ENCODE data around the gene FGA. TPM values are rescaled to one million over a fixed set of nuclear protein-coding genes. Genes with fewer than 3 reads are reported as not detected.

The FGA gene
- total and polyA plus RNA-seq, 9 of the 15 experiments (the other 6 are each of a cell fraction or from before 2014, with no cell fraction given), result 0.04 to 2.5 (median 0.07) TPM; not detected in 5

DNA sequence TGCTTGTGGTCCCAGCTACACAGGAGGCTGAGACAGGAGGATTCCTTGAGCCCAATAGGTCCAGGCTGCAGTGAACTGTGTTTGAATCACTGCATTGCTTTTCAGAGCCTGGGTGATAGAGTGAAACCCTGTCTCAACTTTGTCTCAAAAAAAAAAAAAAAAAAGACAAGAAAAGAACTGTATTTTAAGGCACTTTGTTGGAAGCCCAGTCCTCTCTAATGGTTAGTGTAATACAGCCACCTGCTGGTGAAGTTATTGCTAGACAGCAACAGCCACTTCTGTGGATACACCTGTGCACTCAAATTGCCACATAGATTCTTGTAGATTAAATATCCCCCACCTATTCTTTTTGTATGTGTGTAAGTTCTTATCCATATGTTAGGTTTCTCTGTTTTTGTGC, 32.1 kb upstream of the FGA start:
- Histone ChIP-seq H3K9me3 (replicated peaks; ENCODE audit: control insufficient read depth, insufficient read depth, low read depth, low read length) (no peaks in the 10 kb centered on the region), H3K4me1 (replicated peaks in 1 of 2; ENCODE audit: control insufficient read depth in 2 of 2, insufficient read depth in 2 of 2, low read length in 2 of 2) (peaks cover 0 to 9% of the 10 kb centered on the region in 2 experiments; a peak in 2 of 5 replicates), H3K36me3 (ENCODE audit: control insufficient read depth, insufficient read depth, low read length) (no peaks in the 10 kb centered on the region), H2AFZ (ENCODE audit: low read depth, low read length) (no peak overlapping the region), H3K79me2 (ENCODE audit: control insufficient read depth, insufficient read depth, low read length) (no peaks in the 10 kb centered on the region), H3K27ac (ENCODE audit: extremely low read depth, low read depth, low read length) (no peak overlapping the region), H3K4me2 (ENCODE audit: insufficient read depth, low read length) (no peak overlapping the region), H3K9ac (ENCODE audit: insufficient read depth in 1 of 2, low read depth in 2 of 2, low read length in 2 of 2) (no peak overlapping the region), H3K4me3 (no peak overlapping the region), H4K20me1 (replicated peaks; ENCODE audit: control insufficient read depth, insufficient read depth, low read length) (no peaks in the 10 kb centered on the region), H3K9me1 (ENCODE audit: control insufficient read depth, insufficient read depth, low read length) (no peaks in the 10 kb centered on the region), H3K27me3 (ENCODE audit: control insufficient read depth in 2 of 2, insufficient read depth in 2 of 2, low read length in 2 of 2) (peaks cover 0 to 17% of the 10 kb centered on the region in 2 experiments; a peak in 3 of 5 replicates)
- BruUV-seq (replicated peaks), result no TSS peak
- peak; percentile 91 for FAIRE-seq
- intact Hi-C loops (cut with micrococcal nuclease) (loop anchor here (1.0 to 10.0 kb wide), 4 partner anchors 63 to 752 kb away; partner anchors contain the start of gene MAP9), in situ Hi-C loops (cut with MboI) (loop anchor here (10.0 kb wide), 1 partner anchor 1302 kb away; no protein-coding TSS in a partner anchor)
- POLR2A ChIA-PET, result no interaction called here
- TF ChIP-seq, protein P1, sequence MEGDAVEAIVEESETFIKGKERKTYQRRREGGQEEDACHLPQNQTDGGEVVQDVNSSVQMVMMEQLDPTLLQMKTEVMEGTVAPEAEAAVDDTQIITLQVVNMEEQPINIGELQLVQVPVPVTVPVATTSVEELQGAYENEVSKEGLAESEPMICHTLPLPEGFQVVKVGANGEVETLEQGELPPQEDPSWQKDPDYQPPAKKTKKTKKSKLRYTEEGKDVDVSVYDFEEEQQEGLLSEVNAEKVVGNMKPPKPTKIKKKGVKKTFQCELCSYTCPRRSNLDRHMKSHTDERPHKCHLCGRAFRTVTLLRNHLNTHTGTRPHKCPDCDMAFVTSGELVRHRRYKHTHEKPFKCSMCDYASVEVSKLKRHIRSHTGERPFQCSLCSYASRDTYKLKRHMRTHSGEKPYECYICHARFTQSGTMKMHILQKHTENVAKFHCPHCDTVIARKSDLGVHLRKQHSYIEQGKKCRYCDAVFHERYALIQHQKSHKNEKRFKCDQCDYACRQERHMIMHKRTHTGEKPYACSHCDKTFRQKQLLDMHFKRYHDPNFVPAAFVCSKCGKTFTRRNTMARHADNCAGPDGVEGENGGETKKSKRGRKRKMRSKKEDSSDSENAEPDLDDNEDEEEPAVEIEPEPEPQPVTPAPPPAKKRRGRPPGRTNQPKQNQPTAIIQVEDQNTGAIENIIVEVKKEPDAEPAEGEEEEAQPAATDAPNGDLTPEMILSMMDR (IDR thresholded peaks at IDR 0.05 in 2 of 3, conservative IDR thresholded peaks at IDR 0.05 in 1 of 3; ENCODE audit: insufficient read depth in 2 of 3, low read depth in 1 of 3, low read length in 3 of 3), result peak; percentile 62 to 78 (median 67); a peak in 5 of 6 replicates
- no peak for TF ChIP-seq ZEB2 (IDR thresholded peaks at IDR 0.05)
- TF ChIP-seq, protein P2, sequence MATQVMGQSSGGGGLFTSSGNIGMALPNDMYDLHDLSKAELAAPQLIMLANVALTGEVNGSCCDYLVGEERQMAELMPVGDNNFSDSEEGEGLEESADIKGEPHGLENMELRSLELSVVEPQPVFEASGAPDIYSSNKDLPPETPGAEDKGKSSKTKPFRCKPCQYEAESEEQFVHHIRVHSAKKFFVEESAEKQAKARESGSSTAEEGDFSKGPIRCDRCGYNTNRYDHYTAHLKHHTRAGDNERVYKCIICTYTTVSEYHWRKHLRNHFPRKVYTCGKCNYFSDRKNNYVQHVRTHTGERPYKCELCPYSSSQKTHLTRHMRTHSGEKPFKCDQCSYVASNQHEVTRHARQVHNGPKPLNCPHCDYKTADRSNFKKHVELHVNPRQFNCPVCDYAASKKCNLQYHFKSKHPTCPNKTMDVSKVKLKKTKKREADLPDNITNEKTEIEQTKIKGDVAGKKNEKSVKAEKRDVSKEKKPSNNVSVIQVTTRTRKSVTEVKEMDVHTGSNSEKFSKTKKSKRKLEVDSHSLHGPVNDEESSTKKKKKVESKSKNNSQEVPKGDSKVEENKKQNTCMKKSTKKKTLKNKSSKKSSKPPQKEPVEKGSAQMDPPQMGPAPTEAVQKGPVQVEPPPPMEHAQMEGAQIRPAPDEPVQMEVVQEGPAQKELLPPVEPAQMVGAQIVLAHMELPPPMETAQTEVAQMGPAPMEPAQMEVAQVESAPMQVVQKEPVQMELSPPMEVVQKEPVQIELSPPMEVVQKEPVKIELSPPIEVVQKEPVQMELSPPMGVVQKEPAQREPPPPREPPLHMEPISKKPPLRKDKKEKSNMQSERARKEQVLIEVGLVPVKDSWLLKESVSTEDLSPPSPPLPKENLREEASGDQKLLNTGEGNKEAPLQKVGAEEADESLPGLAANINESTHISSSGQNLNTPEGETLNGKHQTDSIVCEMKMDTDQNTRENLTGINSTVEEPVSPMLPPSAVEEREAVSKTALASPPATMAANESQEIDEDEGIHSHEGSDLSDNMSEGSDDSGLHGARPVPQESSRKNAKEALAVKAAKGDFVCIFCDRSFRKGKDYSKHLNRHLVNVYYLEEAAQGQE (IDR thresholded peaks at IDR 0.05; ENCODE audit: borderline replicate concordance), result peak; percentile 65; the same call in 1 of the 2 replicates
- TF ChIP-seq, protein P2 (CRISPR knock-in tag; IDR thresholded peaks at IDR 0.05; ENCODE audit: low read depth), result no peak
- TF ChIP-seq ZNF384 (IDR thresholded peaks at IDR 0.05; ENCODE audit: low read depth, low read length), result peak; percentile 69
- peak; percentile 62 to 75 for TF ChIP-seq RAD21 (CRISPR knock-in tag; conservative IDR thresholded peaks at IDR 0.05 in 1 of 2, IDR thresholded peaks at IDR 0.05 in 1 of 2)
- no peak for TF ChIP-seq SMAD4 (CRISPR knock-in tag; conservative IDR thresholded peaks at IDR 0.05)
- TF ChIP-seq TSC22D4 (tag; IDR thresholded peaks at IDR 0.05), result no peak
- no peak for TF ChIP-seq CBFA2T2 (conservative IDR thresholded peaks at IDR 0.05)
- 0 out of 2 replicates have a peak, but pooled peaks have one; percentile 34 for TF ChIP-seq ARID2 (IDR thresholded peaks at IDR 0.05)
- peak; percentile 81 for TF ChIP-seq SMC3 (conservative IDR thresholded peaks at IDR 0.05; ENCODE audit: insufficient read depth, low read depth, low read length)
- TF ChIP-seq CHD2 (IDR thresholded peaks at IDR 0.05; ENCODE audit: low read depth, low read length), result no peak
- ATAC-seq, result peak; percentile 72
- CTCF ChIA-PET (ENCODE audit: low intra/inter-chr PET ratio), result interaction anchor here (0.5 to 1.8 kb wide), 9 partner anchors 8 to 672 kb away, joined by 3 to 12 read pairs (median 4); no protein-coding TSS in a partner anchor
- peak; percentile 43 to 62 (median 57) for DNase-seq (ENCODE audit: extremely low read depth in 1 of 4, low spot score in 3 of 4)

All from K562 (cell line).